Dendritic cell treated with granulocyte-macrophage colony-stimulating factor and Interleukin-4, amounts not matched to agents 40 ng/mL and 50 ng/mL, for 4 days (primary cell): Measurements from ENCODE around the gene CDX2.
A peak's percentile ranks its signal among the peaks of the same experiment; 100 is the strongest.

ENCODE experiments used
- H3K27ac Mint-ChIP-seq: one replicate; pipeline ENCODE4 v1.8.0; 2022; ENCODE audit warnings: mild to moderate bottlenecking, mixed read lengths
- H3K27me3 Mint-ChIP-seq: one replicate; pipeline ENCODE4 v1.8.0; 2022; ENCODE audit warnings: mild to moderate bottlenecking, mixed read lengths
- H3K36me3 Mint-ChIP-seq: one replicate; pipeline ENCODE4 v1.8.0; 2022; ENCODE audit warnings: low read depth, mixed read lengths
- H3K4me1 Mint-ChIP-seq: one replicate; pipeline ENCODE4 v1.8.0; 2022; ENCODE audit warnings: low read depth, mixed read lengths
- H3K4me3 Mint-ChIP-seq: one replicate; pipeline ENCODE4 v1.8.0; 2022; ENCODE audit warnings: mild to moderate bottlenecking, moderate library complexity, mixed read lengths
- H3K9me3 Mint-ChIP-seq: one replicate; pipeline ENCODE4 v1.8.0; 2022; ENCODE audit warnings: mixed read lengths
- intact Hi-C: fragments of 100-400 bp; cut with micrococcal nuclease; formaldehyde crosslinking; loops from one replicate; pipeline ENCODE4 v1.15.0; 2022

CDX2 gene

GRCh38 chr13:27953676-27954405 is 15.3 kb downstream of the CDX2 start:
- H3K27ac Mint-ChIP-seq, result peak overlapping the region; percentile 74
- H3K27me3 Mint-ChIP-seq, result peaks cover 80% of the 10 kb centered on the region

GRCh38 chr13:27952876-27953675 is 16.0 kb downstream of the CDX2 start:
- Mint-ChIP-seq H3K9me3 (peaks cover 6% of the 10 kb centered on the region), H3K27me3 (peaks cover 76% of the 10 kb centered on the region)

More at GRCh38 chr13:27953676-27954405, 15.3 kb downstream of the CDX2 start:
- H3K36me3 Mint-ChIP-seq, result no peaks in the 10 kb centered on the region
- peak overlapping the region; percentile 78 for H3K4me3 Mint-ChIP-seq
- intact Hi-C loops, result loop anchor here (1.0 to 10.0 kb wide), 3 partner anchors 85 to 399 kb away; no protein-coding TSS in a partner anchor
- peaks cover 15% of the 10 kb centered on the region for H3K4me1 Mint-ChIP-seq
- H3K9me3 Mint-ChIP-seq, result peaks cover 6% of the 10 kb centered on the region

GRCh38 chr13:27942972-27943371 is 26.1 kb downstream of the CDX2 start:
- H3K27me3 Mint-ChIP-seq, result peaks cover 51% of the 10 kb centered on the region
- no peaks in the 10 kb centered on the region for H3K36me3 Mint-ChIP-seq
- H3K9me3 Mint-ChIP-seq, result peaks cover 13% of the 10 kb centered on the region
- H3K4me3 Mint-ChIP-seq, result no peak overlapping the region
- no peaks in the 10 kb centered on the region for H3K4me1 Mint-ChIP-seq
- intact Hi-C loops, result no loop called here
- no peak overlapping the region for H3K27ac Mint-ChIP-seq

More at GRCh38 chr13:27952876-27953675, 16.0 kb downstream of the CDX2 start:
- intact Hi-C loops, result loop anchor here (1.0 to 10.0 kb wide), 3 partner anchors 84 to 398 kb away; no protein-coding TSS in a partner anchor
- Mint-ChIP-seq H3K36me3 (no peaks in the 10 kb centered on the region), H3K4me1 (peaks cover 15% of the 10 kb centered on the region), H3K27ac (peak overlapping the region; percentile 74), H3K4me3 (peak overlapping the region; percentile 78)

GRCh38 chr13:27933580-27934328 is 35.4 kb downstream of the CDX2 start:
- Mint-ChIP-seq H3K27me3 (peaks cover 52% of the 10 kb centered on the region), H3K36me3 (no peaks in the 10 kb centered on the region), H3K4me1 (no peaks in the 10 kb centered on the region), H3K9me3 (no peaks in the 10 kb centered on the region), H3K27ac (no peak overlapping the region), H3K4me3 (no peak overlapping the region)
- intact Hi-C loops, result no loop called here

- intact Hi-C loops, result no loop called here
- Mint-ChIP-seq H3K4me3 (no peak overlapping the region), H3K9me3 (no peaks in the 10 kb centered on the region), H3K27ac (no peak overlapping the region), H3K4me1 (no peaks in the 10 kb centered on the region), H3K36me3 (no peaks in the 10 kb centered on the region), H3K27me3 (peaks cover 58% of the 10 kb centered on the region)
Observed at GRCh38 chr13:27933118-27933517, 36.0 kb downstream of the CDX2 start.

- intact Hi-C loops, result no loop called here
- H3K4me3 Mint-ChIP-seq, result no peak overlapping the region
- H3K36me3 Mint-ChIP-seq, result no peaks in the 10 kb centered on the region
- peaks cover 6% of the 10 kb centered on the region for H3K4me1 Mint-ChIP-seq
- H3K27me3 Mint-ChIP-seq, result peaks cover 84% of the 10 kb centered on the region
- no peak overlapping the region for H3K27ac Mint-ChIP-seq
- H3K9me3 Mint-ChIP-seq, result no peaks in the 10 kb centered on the region
Observed at GRCh38 chr13:27929868-27930267, 39.2 kb downstream of the CDX2 start.

- Mint-ChIP-seq H3K27ac (no peak overlapping the region), H3K9me3 (no peaks in the 10 kb centered on the region), H3K36me3 (no peaks in the 10 kb centered on the region), H3K4me3 (no peak overlapping the region), H3K4me1 (peaks cover 10% of the 10 kb centered on the region), H3K27me3 (peaks cover 91% of the 10 kb centered on the region)
- intact Hi-C loops, result no loop called here
Observed at GRCh38 chr13:27928805-27929753, 40.0 kb downstream of the CDX2 start.

GRCh38 chr13:27928353-27928804 is 40.7 kb downstream of the CDX2 start:
- peaks cover 91% of the 10 kb centered on the region for H3K27me3 Mint-ChIP-seq

GRCh38 chr13:27927444-27928352 is 41.4 kb downstream of the CDX2 start:
- Mint-ChIP-seq H3K9me3 (no peaks in the 10 kb centered on the region), H3K4me1 (peaks cover 13% of the 10 kb centered on the region), H3K4me3 (no peak overlapping the region), H3K27ac (no peak overlapping the region), H3K27me3 (peaks cover 96% of the 10 kb centered on the region), H3K36me3 (no peaks in the 10 kb centered on the region)
- intact Hi-C loops, result no loop called here

More at GRCh38 chr13:27928353-27928804, 40.7 kb downstream of the CDX2 start:
- no peaks in the 10 kb centered on the region for H3K36me3 Mint-ChIP-seq
- H3K4me1 Mint-ChIP-seq, result peaks cover 13% of the 10 kb centered on the region
- intact Hi-C loops, result no loop called here
- no peak overlapping the region for H3K4me3 Mint-ChIP-seq
- H3K9me3 Mint-ChIP-seq, result no peaks in the 10 kb centered on the region
- H3K27ac Mint-ChIP-seq, result no peak overlapping the region

- intact Hi-C loops, result no loop called here
- Mint-ChIP-seq H3K27me3 (peaks cover 98% of the 10 kb centered on the region), H3K4me3 (no peak overlapping the region), H3K4me1 (peaks cover 13% of the 10 kb centered on the region), H3K9me3 (no peaks in the 10 kb centered on the region), H3K36me3 (no peaks in the 10 kb centered on the region), H3K27ac (no peak overlapping the region)
Observed at GRCh38 chr13:27926644-27927434, 42.3 kb downstream of the CDX2 start.

- peaks cover 99% of the 10 kb centered on the region for H3K27me3 Mint-ChIP-seq
- H3K9me3 Mint-ChIP-seq, result no peaks in the 10 kb centered on the region
- no peaks in the 10 kb centered on the region for H3K36me3 Mint-ChIP-seq
- H3K4me1 Mint-ChIP-seq, result peaks cover 21% of the 10 kb centered on the region
- no peak overlapping the region for H3K4me3 Mint-ChIP-seq
- intact Hi-C loops, result no loop called here
- H3K27ac Mint-ChIP-seq, result no peak overlapping the region
Observed at GRCh38 chr13:27925220-27925991, 43.7 kb downstream of the CDX2 start.
